Mammary microvascular endothelial cell (primary cell): ENCODE results near the gene HAPLN3. TPM values are rescaled to one million over a fixed set of nuclear protein-coding genes. Genes with fewer than 3 reads are reported as not detected.

Experiments used
- total RNA-seq: library from RNA; depleted of rRNA; stranded (reverse); fragments of >200 nt; gene quantifications from 2 replicates; pipeline ENCODE4 v1.2.3, GENCODE V29; 2015

HAPLN3 gene
- total RNA-seq, result 10.5 and 11.7 TPM in 2 replicates

DNA sequence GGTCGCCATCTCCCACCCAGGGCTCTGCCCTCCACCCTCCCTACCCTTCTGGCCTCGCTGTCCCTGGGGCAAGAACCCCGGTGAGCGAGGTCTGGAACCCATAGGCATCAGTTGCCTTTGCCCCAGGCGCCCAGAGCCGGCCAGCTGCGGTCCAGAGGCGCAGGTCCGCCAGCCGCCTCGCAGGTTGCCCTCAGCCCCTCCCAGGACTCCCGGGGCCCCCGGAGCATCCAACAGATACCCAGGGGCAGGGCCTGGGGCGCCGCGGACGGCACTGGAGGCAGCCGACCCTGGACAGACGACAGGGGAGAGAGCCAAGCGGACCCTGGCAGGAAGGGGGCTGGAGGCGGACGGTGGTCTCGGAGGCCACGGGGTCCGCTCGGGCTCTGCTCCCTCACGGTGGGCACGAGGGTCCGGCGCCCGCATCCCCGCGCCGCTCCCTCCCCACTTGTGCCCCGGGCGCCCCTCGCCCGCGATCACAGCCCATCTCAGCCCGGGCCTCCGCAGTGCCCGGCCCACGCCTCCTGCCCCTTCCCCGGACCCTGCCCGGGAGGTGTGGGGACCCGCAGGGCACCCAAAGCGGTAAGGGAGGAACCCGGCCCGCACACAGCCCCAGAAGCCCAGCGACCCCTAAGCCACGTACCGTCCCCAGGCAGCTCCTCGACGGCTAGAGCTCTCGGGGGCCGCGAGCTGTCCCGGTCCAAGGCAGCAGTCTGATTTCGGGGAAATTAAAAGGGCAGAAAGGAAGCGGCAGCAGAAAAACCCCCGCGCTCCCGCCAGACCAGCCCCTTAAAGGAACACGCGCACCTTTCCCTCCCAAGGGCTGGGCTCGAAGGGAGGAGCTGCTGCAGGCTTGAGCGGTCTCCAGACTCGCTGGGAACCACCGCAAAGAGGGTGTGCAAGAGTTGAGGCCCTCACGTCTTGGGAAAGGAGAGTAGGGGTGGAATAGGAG lies at the start of gene HAPLN3:
Gene HAPLN3 (minus strand): TSS at position 726 of the 949 bp plus-strand sequence. CDS start 8,246 bp downstream, outside the sequence.

DNA sequence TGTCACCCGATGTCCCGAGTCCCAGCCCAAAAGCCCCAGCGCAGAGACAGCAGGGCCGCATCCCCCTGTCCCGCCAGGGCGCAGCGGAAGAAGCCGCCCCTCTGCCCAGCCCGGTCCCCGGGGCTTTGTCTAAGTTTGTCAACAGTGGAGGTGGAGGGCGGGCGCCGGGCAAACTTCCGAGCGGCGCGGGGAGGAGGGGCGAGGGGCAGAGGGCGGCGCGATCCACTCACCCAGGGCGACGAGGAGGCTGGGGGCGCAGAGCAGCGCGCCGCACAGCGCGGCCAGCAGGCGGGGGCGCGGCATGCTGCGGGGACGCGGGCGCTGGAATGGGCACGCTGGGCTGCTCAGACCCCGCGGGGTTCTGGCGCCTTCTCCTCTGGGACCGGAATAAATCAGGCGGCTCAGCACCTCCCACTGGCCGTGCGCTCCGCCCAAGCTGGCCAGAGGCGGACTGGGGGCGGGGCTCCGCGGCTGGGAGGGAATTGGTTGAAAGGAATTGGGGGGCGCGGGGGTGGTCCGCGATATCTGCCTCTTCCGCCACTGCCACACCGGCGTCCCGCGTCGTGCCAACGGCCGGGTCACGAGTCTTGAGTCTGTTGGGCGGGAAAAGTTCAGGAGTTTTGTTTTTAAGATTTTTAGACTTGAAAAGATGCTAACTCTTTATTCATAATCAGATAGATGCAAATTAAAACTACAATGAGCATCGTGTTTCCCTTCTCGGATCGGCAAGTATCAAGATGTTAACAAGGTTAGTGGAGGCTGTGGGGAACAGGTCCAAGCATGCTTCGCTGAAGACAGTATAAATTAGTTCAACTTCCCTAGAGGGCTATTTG lies 17.9 kb upstream of the HAPLN3 start, which contains the start of gene MFGE8:
Gene MFGE8 (minus strand): TSS at position 363 of the 833 bp plus-strand sequence. CDS start 60 bp downstream, at position 303.

Other genes starting within 250 kb of the HAPLN3 start
- under 0.01 TPM in 1 of 2 replicates, not detected in the other for gene ACAN, start 92.1 kb downstream of the HAPLN3 start, total RNA-seq
- 32.6 and 39.8 TPM in 2 replicates for gene MFGE8, start 17.8 kb upstream of the HAPLN3 start, total RNA-seq
- 31.6 and 40.5 TPM in 2 replicates for gene ABHD2, start 192.9 kb upstream of the HAPLN3 start, total RNA-seq